ENCODE results near the gene FAHD1.

- TF ChIP-seq, protein P1, sequence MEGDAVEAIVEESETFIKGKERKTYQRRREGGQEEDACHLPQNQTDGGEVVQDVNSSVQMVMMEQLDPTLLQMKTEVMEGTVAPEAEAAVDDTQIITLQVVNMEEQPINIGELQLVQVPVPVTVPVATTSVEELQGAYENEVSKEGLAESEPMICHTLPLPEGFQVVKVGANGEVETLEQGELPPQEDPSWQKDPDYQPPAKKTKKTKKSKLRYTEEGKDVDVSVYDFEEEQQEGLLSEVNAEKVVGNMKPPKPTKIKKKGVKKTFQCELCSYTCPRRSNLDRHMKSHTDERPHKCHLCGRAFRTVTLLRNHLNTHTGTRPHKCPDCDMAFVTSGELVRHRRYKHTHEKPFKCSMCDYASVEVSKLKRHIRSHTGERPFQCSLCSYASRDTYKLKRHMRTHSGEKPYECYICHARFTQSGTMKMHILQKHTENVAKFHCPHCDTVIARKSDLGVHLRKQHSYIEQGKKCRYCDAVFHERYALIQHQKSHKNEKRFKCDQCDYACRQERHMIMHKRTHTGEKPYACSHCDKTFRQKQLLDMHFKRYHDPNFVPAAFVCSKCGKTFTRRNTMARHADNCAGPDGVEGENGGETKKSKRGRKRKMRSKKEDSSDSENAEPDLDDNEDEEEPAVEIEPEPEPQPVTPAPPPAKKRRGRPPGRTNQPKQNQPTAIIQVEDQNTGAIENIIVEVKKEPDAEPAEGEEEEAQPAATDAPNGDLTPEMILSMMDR (IDR thresholded peaks at IDR 0.05; ENCODE audit: low read depth, low read length, missing input control), result no peak
- TF ChIP-seq TAF1 (conservative IDR thresholded peaks at IDR 0.05) (no peak), ATF3 (IDR thresholded peaks at IDR 0.05) (no peak), GABPA (IDR thresholded peaks at IDR 0.05 in 1 of 2, conservative IDR thresholded peaks at IDR 0.05 in 1 of 2) (no peak)
Measured at GRCh38 chr16:1871974-1872635, 45.1 kb downstream of the FAHD1 start, which contains the start of gene MEIOB.

Measured in liver (tissue), 3 donors.